Caco-2 (cell line): Measurements from ENCODE around the gene VGLL1. TPM values are rescaled to one million over a fixed set of nuclear protein-coding genes. Genes with fewer than 3 reads are reported as not detected.

Source experiments
- BruUV-seq: library from RNA; stranded (reverse); fragments of 400-500 nt; replicated peaks from 2 replicates; lab custom pipeline; 2021; lab: Mats Ljungman, UMichigan
- CTCF ChIA-PET: fragments of 300-600 bp; sonication (Branson Sonifier 250); formaldehyde crosslinking; loops from one replicate; lab custom pipeline; 2022; ENCODE audit warnings: antibody characterized with exemption; lab: Charles Lee
- POLR2A ChIA-PET: fragments of 300-600 bp; sonication (Branson Sonifier 250); formaldehyde crosslinking; loops from one replicate; lab custom pipeline; 2022; ENCODE audit warnings: antibody characterized with exemption; lab: Charles Lee
- DNase-seq, 2 experiments: peaks; one replicate each; pipeline versions ENCODE4 v3.0.0 to v3.0.0-alpha.2; 2020 to 2022
- H3K27me3 ChIP-seq: replicated peaks from 2 replicates; pipeline ENCODE4 v1.6.0; 2011; ENCODE audit warnings: low read length; ENCODE audit not compliant: control insufficient read depth, insufficient read depth
- H3K36me3 ChIP-seq: 2 replicates; pipeline ENCODE4 v1.5.1; 2011; ENCODE audit warnings: low read length; ENCODE audit not compliant: control insufficient read depth, insufficient read depth
- H3K4me1 ChIP-seq: fragments of 250-450 bp; sonication (Bioruptor Pico); 2 replicates; pipeline ENCODE4 v1.5.1; 2020; ENCODE audit warnings: mild to moderate bottlenecking
- H3K4me3 ChIP-seq: 2 replicates; pipeline ENCODE4 v1.5.1; 2011; ENCODE audit warnings: low read depth, mild to moderate bottlenecking, control low read depth, low read length
- H3K9me3 ChIP-seq: fragments of 250-450 bp; sonication (Bioruptor Pico); 2 replicates; pipeline ENCODE4 v1.5.1; 2020; ENCODE audit warnings: mild to moderate bottlenecking, moderate library complexity
- H3K27ac Mint-ChIP-seq: one replicate; pipeline ENCODE4 v1.8.0; 2022; ENCODE audit warnings: mixed read lengths; ENCODE audit not compliant: unreplicated experiment
- H3K27me3 Mint-ChIP-seq: one replicate; pipeline ENCODE4 v1.8.0; 2022; ENCODE audit warnings: mixed read lengths; ENCODE audit not compliant: insufficient read depth, unreplicated experiment
- H3K36me3 Mint-ChIP-seq: one replicate; pipeline ENCODE4 v1.8.0; 2022; ENCODE audit warnings: mild to moderate bottlenecking, mixed read lengths; ENCODE audit not compliant: insufficient read depth, unreplicated experiment
- H3K4me1 Mint-ChIP-seq: one replicate; pipeline ENCODE4 v1.8.0; 2022; ENCODE audit warnings: low read depth, mixed read lengths; ENCODE audit not compliant: unreplicated experiment
- H3K4me3 Mint-ChIP-seq: one replicate; pipeline ENCODE4 v1.8.0; 2022; ENCODE audit warnings: mild to moderate bottlenecking, moderate library complexity, mixed read lengths; ENCODE audit not compliant: unreplicated experiment
- H3K9me3 Mint-ChIP-seq: one replicate; pipeline ENCODE4 v1.8.0; 2022; ENCODE audit warnings: mixed read lengths; ENCODE audit not compliant: unreplicated experiment
- CTCF ChIP-seq, 2 experiments: fragments of 200-600 bp in 1 of 2; IDR thresholded peaks; 1 replicate in 1 of 2; 2 replicates in 1 of 2; pipeline versions ENCODE4 v1.5.1 to v1.8.0; 2011 to 2022; ENCODE audit warnings: antibody characterized with exemption in 1 of 2, control low read depth in 1 of 2, inconsistent platforms in 1 of 2, low read depth in 1 of 2, low read length in 1 of 2, mild to moderate bottlenecking in 1 of 2, moderate library complexity in 1 of 2; ENCODE audit not compliant: insufficient read depth in 1 of 2, severe bottlenecking in 1 of 2, unreplicated experiment in 1 of 2
- intact Hi-C: fragments of 100-400 bp; cut with micrococcal nuclease; formaldehyde crosslinking; loops from one replicate; pipeline ENCODE4 v1.10.0; 2022; ENCODE audit not compliant: unreplicated experiment
- microRNA-seq: library from miRNA; unstranded; fragments of <30 nt; microRNA quantifications from one replicate; pipeline ENCODE4 v1.2.0, GENCODE V29; 2022
- total RNA-seq: library from RNA; stranded (reverse); gene quantifications from 2 replicates; pipeline ENCODE4 v1.2.3, GENCODE V29; 2022

VGLL1 gene
- total RNA-seq, 1 experiment from 2014 or later = 49.5 TPM

GRCh38 chrX:136600059-136600458, 68.0 kb downstream of the VGLL1 start:
- H3K4me3 ChIP-seq = no peak overlapping the region
- DNase-seq = no peak
- Mint-ChIP-seq H3K9me3 (no peaks in the 10 kb centered on the region), H3K4me3 (no peak overlapping the region), H3K27me3 (peaks cover 7% of the 10 kb centered on the region), H3K27ac (no peak overlapping the region), H3K36me3 (no peaks in the 10 kb centered on the region), H3K4me1 (no peaks in the 10 kb centered on the region)
- no TSS peak for BruUV-seq
- ChIA-PET CTCF (no interaction called here), POLR2A (no interaction called here)
- TF ChIP-seq CTCF (IDR thresholded peaks at IDR 0.05; ENCODE audit: insufficient read depth in 1 of 2, low read depth in 1 of 2, low read length in 1 of 2, severe bottlenecking in 1 of 2, unreplicated experiment in 1 of 2) = no peak
- H3K4me1 ChIP-seq = no peaks in the 10 kb centered on the region
- H3K9me3 ChIP-seq = no peaks in the 10 kb centered on the region
- intact Hi-C loops = no loop called here
- H3K27me3 ChIP-seq = no peaks in the 10 kb centered on the region
- H3K36me3 ChIP-seq = no peaks in the 10 kb centered on the region

Small RNA genes within 50 kb of the gene (microRNA-seq; reads per million reads assigned to microRNA genes)
- gene MIR934 = 134 reads per million, percentile 73 among the genes with 10 or more reads in this experiment

Other genes starting within 250 kb of the VGLL1 start
- gene ADGRG4, start 231.3 kb upstream of the VGLL1 start, total RNA-seq = not detected in 2 replicates
- not detected in 2 replicates for gene BRS3, start 44.3 kb upstream of the VGLL1 start, total RNA-seq
- gene HTATSF1, start 34.6 kb upstream of the VGLL1 start, total RNA-seq = 36.5 and 38.3 TPM in 2 replicates
- gene CD40LG, start 115.9 kb downstream of the VGLL1 start, total RNA-seq = not detected in 2 replicates
- not detected in 2 replicates for gene ARHGEF6, start 248.7 kb downstream of the VGLL1 start, total RNA-seq